K562 (cell line): ENCODE measurements around the gene VAMP8. TPM values are rescaled to one million over a fixed set of nuclear protein-coding genes. Genes with fewer than 3 reads are reported as not detected.

Source experiments
- ATF1 ChIP-seq, 2 experiments: fragments of 450-650 bp in 1 of 2; IDR thresholded peaks; 2 replicates each; pipeline ENCODE4 v1.6.1; 2016; ENCODE audit warnings: missing compliant biosample characterization in 1 of 2, missing genetic modification characterization in 1 of 2
- ELF2 ChIP-seq: fragments of 250-450 bp; sonication (Bioruptor Pico); IDR thresholded peaks from 2 replicates; pipeline ENCODE4 v1.5.0; 2021; ENCODE audit warnings: mild to moderate bottlenecking
- GTF2E2 ChIP-seq: fragments of 200-800 bp; sonication (Bioruptor generic); IDR thresholded peaks from 2 replicates; pipeline ENCODE4 v1.6.1; 2016; ENCODE audit warnings: missing genetic modification characterization, missing compliant biosample characterization
- HNRNPK ChIP-seq: fragments of 200-400 bp; formaldehyde crosslinking; IDR thresholded peaks from one replicate; pipeline ENCODE4 v1.6.1; 2018; ENCODE audit warnings: mild to moderate bottlenecking, low read depth, low read length; ENCODE audit not compliant: poor library complexity, severe bottlenecking
- HOXB6 ChIP-seq: fragments of 250-450 bp; sonication (Bioruptor Pico); IDR thresholded peaks from 2 replicates; pipeline ENCODE4 v1.5.1; 2022; ENCODE audit warnings: mild to moderate bottlenecking, borderline replicate concordance
- MTA3 ChIP-seq: fragments of 450-650 bp; formaldehyde crosslinking; IDR thresholded peaks from 2 replicates; pipeline ENCODE4 v1.6.1; 2017; ENCODE audit warnings: mild to moderate bottlenecking, borderline replicate concordance
- MYC ChIP-seq, 2 experiments: fragments of 250-450 bp in 1 of 2; sonication (Bioruptor Pico) in 1 of 2; IDR thresholded peaks; 2 replicates each; pipeline versions ENCODE4 v1.5.1 to v1.6.1; 2012 to 2021; ENCODE audit warnings: low read depth in 2 of 2, borderline replicate concordance in 1 of 2, improper control_type of control experiment in 1 of 2, low read length in 1 of 2, mild to moderate bottlenecking in 1 of 2, moderate library complexity in 1 of 2
- RFX5 ChIP-seq: IDR thresholded peaks from 2 replicates; pipeline ENCODE4 v1.6.1; 2011; ENCODE audit warnings: low read depth, mild to moderate bottlenecking, improper control_type of control experiment, low read length
- SMAD3 ChIP-seq: fragments of 450-650 bp; formaldehyde crosslinking; conservative IDR thresholded peaks from 2 replicates; pipeline ENCODE4 v1.4.0; 2020; ENCODE audit warnings: mild to moderate bottlenecking
- SMARCE1 ChIP-seq: fragments of 450-650 bp; IDR thresholded peaks from 2 replicates; pipeline ENCODE4 v1.7.1; 2016; ENCODE audit warnings: mild to moderate bottlenecking
- SMC3 ChIP-seq: conservative IDR thresholded peaks from 2 replicates; pipeline ENCODE4 v1.6.1; 2011; ENCODE audit warnings: low read depth, low read length, improper control_type of control experiment; ENCODE audit not compliant: insufficient read depth
- SRSF3 ChIP-seq: fragments of 200-400 bp; formaldehyde crosslinking; IDR thresholded peaks from 2 replicates; pipeline ENCODE4 v1.6.1; 2016; ENCODE audit warnings: mild to moderate bottlenecking, low read length, moderate library complexity; ENCODE audit not compliant: insufficient read depth
- TAF7 ChIP-seq: fragments of 450-650 bp; IDR thresholded peaks from 2 replicates; pipeline ENCODE4 v1.6.1; 2016; ENCODE audit warnings: missing genetic modification characterization, missing compliant biosample characterization
- YY1 ChIP-seq, 3 experiments: IDR thresholded peaks; 2 replicates each; pipeline ENCODE4 v1.6.1; 2011; ENCODE audit warnings: low read length in 2 of 3, mild to moderate bottlenecking in 2 of 3, moderate library complexity in 2 of 3, borderline replicate concordance in 1 of 3, control low read depth in 1 of 3, low read depth in 1 of 3; ENCODE audit not compliant: insufficient read depth in 3 of 3, insufficient replicate concordance in 2 of 3, control insufficient read depth in 1 of 3, insufficient read length in 1 of 3; ENCODE audit errors: extremely low read depth in 1 of 3
- ZBTB17 ChIP-seq: fragments of 450-650 bp; formaldehyde crosslinking; IDR thresholded peaks from 2 replicates; pipeline ENCODE4 v1.4.0; 2020; ENCODE audit warnings: mild to moderate bottlenecking
- ZBTB7A ChIP-seq: IDR thresholded peaks from 2 replicates; pipeline ENCODE4 v1.6.1; 2011; ENCODE audit warnings: low read depth, mild to moderate bottlenecking, low read length, moderate library complexity, borderline replicate concordance; ENCODE audit not compliant: control insufficient read depth
- ZNF41 ChIP-seq: fragments of 250-450 bp; sonication (Bioruptor Pico); conservative IDR thresholded peaks from 2 replicates; pipeline ENCODE4 v1.4.0; 2020; ENCODE audit warnings: mild to moderate bottlenecking
- ZNF583 ChIP-seq: fragments of 250-450 bp; sonication (Bioruptor Pico); IDR thresholded peaks from 2 replicates; pipeline ENCODE4 v1.4.0; 2020
- ZNF589 ChIP-seq: fragments of 200-800 bp; sonication (Bioruptor generic); IDR thresholded peaks from 2 replicates; pipeline ENCODE4 v1.6.1; 2016; ENCODE audit warnings: low read depth, missing genetic modification characterization, missing compliant biosample characterization
- polyA plus RNA-seq, 8 experiments: library from polyadenylated mRNA; depleted of rRNA in 4 of 8; stranded (reverse) in 5 of 8; unstranded in 3 of 8; fragments of >200 nt; fragmentation: Nextera tagmentation in 2 of 8; fragmentation: Illumina TruSeq in 1 of 8; extraction: Ambion mirVana in 2 of 8; extraction: Trizol in 1 of 8; gene quantifications; 2 replicates each; pipeline versions ENCODE4 v1.2.1 to v1.2.3, GENCODE V29; 2011 to 2014; ENCODE audit warnings: inconsistent platforms in 1 of 8, missing spikeins in 1 of 8
- total RNA-seq, 7 experiments: library from RNA; depleted of rRNA in 6 of 7; stranded (reverse); fragments of >200 nt in 6 of 7; fragmentation: Illumina TruSeq in 2 of 7; extraction: Trizol in 2 of 7; gene quantifications; 2 replicates each; pipeline versions ENCODE4 v1.2.1 to v1.2.3, GENCODE V29; 2011 to 2021; ENCODE audit warnings: low replicate concordance in 1 of 7
- TF ChIP-seq, protein P1 (sequence below): fragments of 200-800 bp; sonication (Bioruptor generic); IDR thresholded peaks from 2 replicates; pipeline ENCODE4 v1.6.1; 2017; ENCODE audit warnings: missing genetic modification characterization, missing compliant biosample characterization
- TF ChIP-seq, protein P2 (sequence below): fragments of 250-450 bp; sonication (Bioruptor Pico); IDR thresholded peaks from 2 replicates; pipeline ENCODE4 v1.8.0; 2021; ENCODE audit warnings: moderate library complexity, mild to moderate bottlenecking, inconsistent platforms
- TF ChIP-seq, protein P3 (sequence below): sonication (generic); formaldehyde crosslinking; IDR thresholded peaks from 2 replicates; pipeline ENCODE4 v1.9.0; 2022; ENCODE audit warnings: mild to moderate bottlenecking, missing genetic modification reagents
- TF ChIP-seq, protein P4 (sequence below): sonication (generic); formaldehyde crosslinking; IDR thresholded peaks from 2 replicates; pipeline ENCODE4 v1.8.0; 2022; ENCODE audit warnings: missing genetic modification reagents, mild to moderate bottlenecking, moderate library complexity, borderline replicate concordance

The VAMP8 gene
- total and polyA plus RNA-seq, 9 of the 15 experiments (the other 6 are each of a cell fraction or from before 2014, with no cell fraction given) = 107 to 571 (median 248) TPM

DNA sequence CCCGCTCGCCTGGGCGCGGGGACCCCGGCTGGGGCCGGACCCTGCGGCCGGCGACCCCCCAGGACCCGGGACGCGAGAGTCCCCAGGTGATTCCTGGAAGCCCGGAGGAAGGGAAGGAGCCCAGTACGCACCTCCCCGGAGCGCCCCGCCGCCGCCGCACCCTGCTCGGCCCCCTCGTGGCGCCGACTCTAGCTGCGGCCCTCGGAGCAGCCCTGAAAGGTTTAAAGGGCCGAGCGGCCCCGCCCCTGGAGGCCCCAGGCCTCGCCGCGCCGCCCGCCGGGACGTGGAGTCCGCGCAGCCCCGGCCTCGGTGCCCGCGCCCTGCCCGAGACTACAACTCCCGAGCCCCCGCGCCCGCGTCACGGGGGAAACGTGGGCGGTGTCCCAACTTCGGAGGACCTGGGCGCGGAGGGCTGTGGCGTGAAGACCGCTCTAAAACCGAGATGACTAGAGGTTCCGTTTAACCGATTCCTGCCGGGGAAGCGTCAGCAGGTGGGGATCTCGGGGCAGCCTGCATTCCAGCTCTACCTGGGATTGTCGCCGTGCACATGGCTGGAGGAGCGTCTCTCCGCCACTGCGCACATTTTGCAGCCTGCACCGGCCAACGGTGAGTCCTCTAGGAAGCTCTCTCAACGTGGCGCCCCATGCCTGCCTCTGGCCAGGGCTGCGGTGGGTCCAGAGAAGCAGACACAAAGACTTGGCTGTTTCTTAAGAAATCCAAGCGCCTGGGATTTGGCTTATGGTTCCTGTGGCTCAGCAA is 25.3 kb downstream of the VAMP8 start, which contains the start of gene TMEM150A (continued):
- TF ChIP-seq HOXB6 (CRISPR knock-in tag) (no peak), SRSF3 (no peak), SMARCE1 (no peak), ELF2 (0 out of 2 replicates have a peak, but pooled peaks have one; percentile 27), MTA3 (peak; percentile 90; the same call in 1 of the 2 replicates), TAF7 (tag) (no peak), ZNF41 (CRISPR knock-in tag) (no peak), RFX5 (no peak), YY1 (IDR thresholded peaks at IDR 0.05; ENCODE audit: borderline replicate concordance in 1 of 3, control insufficient read depth in 1 of 3, extremely low read depth in 1 of 3, insufficient read depth in 3 of 3, insufficient read length in 1 of 3, insufficient replicate concordance in 2 of 3, low read depth in 1 of 3, low read length in 2 of 3) (peak in 1 of 3 experiments; percentile 32), ZBTB7A (peak; percentile 67; the same call in 1 of the 2 replicates), MYC (IDR thresholded peaks at IDR 0.05; ENCODE audit: low read depth, low read length) (peak; percentile 80), MYC (CRISPR knock-in tag; IDR thresholded peaks at IDR 0.05; ENCODE audit: borderline replicate concordance, low read depth) (peak; percentile 51; the same call in 1 of the 2 replicates), ZNF583 (CRISPR knock-in tag) (no peak), GTF2E2 (tag) (no peak), SMC3 (peak; percentile 25; the same call in 1 of the 2 replicates), SMAD3 (no peak), ZNF589 (CRISPR knock-in tag) (peak; percentile 53; the same call in 1 of the 2 replicates), ATF1 (CRISPR knock-in tag; IDR thresholded peaks at IDR 0.05) (0 out of 2 replicates have a peak, but pooled peaks have one; percentile 50), ATF1 (tag; IDR thresholded peaks at IDR 0.05) (peak; percentile 97), ZBTB17 (CRISPR knock-in tag) (0 out of 2 replicates have a peak, but pooled peaks have one; percentile 31), HNRNPK (no peak)
- TF ChIP-seq, protein P1, sequence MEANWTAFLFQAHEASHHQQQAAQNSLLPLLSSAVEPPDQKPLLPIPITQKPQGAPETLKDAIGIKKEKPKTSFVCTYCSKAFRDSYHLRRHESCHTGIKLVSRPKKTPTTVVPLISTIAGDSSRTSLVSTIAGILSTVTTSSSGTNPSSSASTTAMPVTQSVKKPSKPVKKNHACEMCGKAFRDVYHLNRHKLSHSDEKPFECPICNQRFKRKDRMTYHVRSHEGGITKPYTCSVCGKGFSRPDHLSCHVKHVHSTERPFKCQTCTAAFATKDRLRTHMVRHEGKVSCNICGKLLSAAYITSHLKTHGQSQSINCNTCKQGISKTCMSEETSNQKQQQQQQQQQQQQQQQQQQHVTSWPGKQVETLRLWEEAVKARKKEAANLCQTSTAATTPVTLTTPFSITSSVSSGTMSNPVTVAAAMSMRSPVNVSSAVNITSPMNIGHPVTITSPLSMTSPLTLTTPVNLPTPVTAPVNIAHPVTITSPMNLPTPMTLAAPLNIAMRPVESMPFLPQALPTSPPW (CRISPR knock-in tag) = peak; percentile 89
- TF ChIP-seq, protein P2, sequence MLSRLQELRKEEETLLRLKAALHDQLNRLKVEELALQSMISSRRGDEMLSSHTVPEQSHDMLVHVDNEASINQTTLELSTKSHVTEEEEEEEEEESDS (CRISPR knock-in tag) = no peak
- TF ChIP-seq, protein P3, sequence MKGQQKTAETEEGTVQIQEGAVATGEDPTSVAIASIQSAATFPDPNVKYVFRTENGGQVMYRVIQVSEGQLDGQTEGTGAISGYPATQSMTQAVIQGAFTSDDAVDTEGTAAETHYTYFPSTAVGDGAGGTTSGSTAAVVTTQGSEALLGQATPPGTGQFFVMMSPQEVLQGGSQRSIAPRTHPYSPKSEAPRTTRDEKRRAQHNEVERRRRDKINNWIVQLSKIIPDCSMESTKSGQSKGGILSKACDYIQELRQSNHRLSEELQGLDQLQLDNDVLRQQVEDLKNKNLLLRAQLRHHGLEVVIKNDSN = 0 out of 2 replicates have a peak, but pooled peaks have one; percentile 7
- TF ChIP-seq, protein P4, sequence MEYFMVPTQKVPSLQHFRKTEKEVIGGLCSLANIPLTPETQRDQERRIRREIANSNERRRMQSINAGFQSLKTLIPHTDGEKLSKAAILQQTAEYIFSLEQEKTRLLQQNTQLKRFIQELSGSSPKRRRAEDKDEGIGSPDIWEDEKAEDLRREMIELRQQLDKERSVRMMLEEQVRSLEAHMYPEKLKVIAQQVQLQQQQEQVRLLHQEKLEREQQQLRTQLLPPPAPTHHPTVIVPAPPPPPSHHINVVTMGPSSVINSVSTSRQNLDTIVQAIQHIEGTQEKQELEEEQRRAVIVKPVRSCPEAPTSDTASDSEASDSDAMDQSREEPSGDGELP (CRISPR knock-in tag) = no peak; the same call in 1 of the 2 replicates
